B cell (primary cell): ENCODE data around the gene ATAD3C. TPM values are rescaled to one million over a fixed set of nuclear protein-coding genes. Genes with fewer than 3 reads are reported as not detected.
"Not testable (repeated sequence)": the region's sequence is repeated elsewhere in the genome, so short reads cannot be mapped to it uniquely, and the experiment has no call there.

Experiments
- ATAC-seq: fragments of 200-7000 bp; cut with Tn5 transposase; one replicate; pipeline ENCODE4 v1.10.0; 2021; ENCODE audit warnings: low read depth, mild to moderate bottlenecking, moderate number of reproducible peaks, moderate library complexity
- CTCF ChIA-PET: fragments of 350-600 bp; sonication (Branson Sonifier 250); formaldehyde crosslinking; loops from one replicate; lab custom pipeline; 2021; ENCODE audit warnings: antibody characterized with exemption, inconsistent platforms; lab: Charles Lee
- POLR2A ChIA-PET: fragments of 350-600 bp; sonication (Branson Sonifier 250); formaldehyde crosslinking; loops from one replicate; lab custom pipeline; 2021; ENCODE audit warnings: antibody characterized with exemption; lab: Charles Lee
- DNase-seq: peaks from one replicate; pipeline ENCODE4 v3.0.0; 2013
- H2AFZ ChIP-seq: 2 replicates; pipeline ENCODE4 v1.6.1; 2012; ENCODE audit warnings: mild to moderate bottlenecking, low read depth, low read length; ENCODE audit not compliant: insufficient read depth, poor library complexity, severe bottlenecking
- H3K27ac ChIP-seq, 2 donors: 1 replicate in 1 of 2; 2 replicates in 1 of 2; pipeline ENCODE4 v1.5.1; 2012 to 2013; ENCODE audit warnings: low read length in 2 of 2, mild to moderate bottlenecking in 2 of 2, moderate library complexity in 1 of 2
- H3K27me3 ChIP-seq, 4 experiments: fragments of 200-600 bp in 1 of 4; sonication (generic) in 1 of 4; replicated peaks in 1 of 4; 1 replicate in 2 of 4; 2 replicates in 2 of 4; pipeline versions ENCODE4 v1.6.1 to v1.7.0; 2013 to 2016; ENCODE audit warnings: low read length in 3 of 4, mild to moderate bottlenecking in 2 of 4, mixed read lengths in 1 of 4, moderate library complexity in 1 of 4; ENCODE audit not compliant: insufficient read depth in 4 of 4, control insufficient read depth in 3 of 4; ENCODE audit errors: control extremely low read depth in 1 of 4
- H3K36me3 ChIP-seq, 2 experiments: replicated peaks in 1 of 2; 1 replicate in 1 of 2; 2 replicates in 1 of 2; pipeline versions ENCODE4 v1.6.1 to v1.7.1; 2013; ENCODE audit warnings: low read length in 1 of 2; ENCODE audit not compliant: insufficient read depth in 2 of 2, control insufficient read depth in 1 of 2; ENCODE audit errors: control extremely low read depth in 1 of 2, extremely low read depth in 1 of 2
- H3K4me1 ChIP-seq, 2 donors: fragments of 200-600 bp in 1 of 2; sonication (generic) in 1 of 2; 1 replicate in 1 of 2; 2 replicates in 1 of 2; pipeline versions ENCODE4 v1.5.1 to v1.6.1; 2013 to 2017; ENCODE audit warnings: low read length in 2 of 2; ENCODE audit not compliant: control insufficient read depth in 2 of 2, insufficient read depth in 2 of 2
- H3K4me2 ChIP-seq: replicated peaks from 2 replicates; pipeline ENCODE3; 2012; ENCODE audit warnings: mild to moderate bottlenecking, low read depth, low read length; ENCODE audit not compliant: poor library complexity, severe bottlenecking
- H3K4me3 ChIP-seq, 5 experiments: fragments of 200-600 bp in 1 of 5; sonication (generic) in 1 of 5; 1 replicate in 3 of 5; 2 replicates in 2 of 5; pipeline versions ENCODE4 v1.5.1 to v1.7.0; 2011 to 2016; ENCODE audit warnings: low read length in 4 of 5, mild to moderate bottlenecking in 4 of 5, low read depth in 2 of 5, control low read depth in 1 of 5, moderate library complexity in 1 of 5; ENCODE audit not compliant: insufficient read depth in 1 of 5; ENCODE audit errors: control extremely low read depth in 1 of 5, extremely low read depth in 1 of 5
- H3K79me2 ChIP-seq: fragments of 200-600 bp; sonication (generic); one replicate; pipeline ENCODE4 v1.6.0; 2016; ENCODE audit warnings: low read length; ENCODE audit not compliant: control insufficient read depth, insufficient read depth
- H3K9ac ChIP-seq: fragments of 200-600 bp; sonication (generic); 2 replicates; pipeline ENCODE4 v1.6.1; 2017; ENCODE audit warnings: mild to moderate bottlenecking, low read length, moderate library complexity
- H3K9me3 ChIP-seq, 3 donors: one replicate each; pipeline versions ENCODE4 v1.6.1 to v1.7.1; 2013; ENCODE audit warnings: low read length in 2 of 3; ENCODE audit not compliant: control insufficient read depth in 2 of 3, insufficient read depth in 1 of 3; ENCODE audit errors: control extremely low read depth in 1 of 3
- H4K20me1 ChIP-seq: 2 replicates; pipeline ENCODE4 v1.6.0; 2012; ENCODE audit warnings: mild to moderate bottlenecking, low read length; ENCODE audit not compliant: insufficient read depth, control insufficient read depth, poor library complexity, severe bottlenecking
- H3K27ac Mint-ChIP-seq: one replicate; pipeline ENCODE4 v1.8.0; 2021; ENCODE audit warnings: mixed read lengths
- H3K27me3 Mint-ChIP-seq: one replicate; pipeline ENCODE4 v1.8.0; 2021; ENCODE audit warnings: mixed read lengths
- H3K4me1 Mint-ChIP-seq: one replicate; pipeline ENCODE4 v1.8.0; 2021; ENCODE audit warnings: mixed read lengths
- H3K4me3 Mint-ChIP-seq: one replicate; pipeline ENCODE4 v1.8.0; 2021; ENCODE audit warnings: mixed read lengths
- H3K9me3 Mint-ChIP-seq: one replicate; pipeline ENCODE4 v1.8.0; 2022; ENCODE audit warnings: mixed read lengths; ENCODE audit not compliant: insufficient read depth
- EZH2 ChIP-seq: IDR thresholded peaks from 2 replicates; pipeline ENCODE4 v1.6.1; 2012; ENCODE audit warnings: borderline replicate concordance, low read depth, mild to moderate bottlenecking, moderate library complexity, low read length; ENCODE audit not compliant: insufficient read depth, poor library complexity, severe bottlenecking
- WGBS: methylation state at CpG from one replicate; pipeline ENCODE4 v1.1.5; 2013; ENCODE audit warnings: missing lambda C conversion rate; ENCODE audit not compliant: insufficient coverage; 5-methylcytosine and 5-hydroxymethylcytosine counted together
- intact Hi-C: fragments of 100-400 bp; cut with micrococcal nuclease; formaldehyde crosslinking; loops from one replicate; pipeline ENCODE4 v1.10.0; 2022
- polyA plus RNA-seq: library from polyadenylated mRNA; depleted of rRNA; stranded (reverse); fragments of >200 nt; gene quantifications from 2 replicates; pipeline ENCODE4 v1.2.3, GENCODE V29; 2012
- total RNA-seq, 2 donors: library from RNA; stranded (reverse); fragments of 120-200 nt in 1 of 2; gene quantifications; 1 replicate in 1 of 2; 2 replicates in 1 of 2; pipeline versions ENCODE4 v1.2.3 to v1.2.4, GENCODE V29; 2013 to 2022
- TF ChIP-seq, protein P1 (sequence below): fragments of 200-600 bp; IDR thresholded peaks from one replicate; pipeline ENCODE4 v1.8.0; 2022; ENCODE audit warnings: antibody characterized with exemption, mild to moderate bottlenecking

The ATAD3C gene
- total and polyA plus RNA-seq, 2 donors (not counting 1 experiment from before 2014, with no cell fraction given): 0.20 to 1.1 TPM

DNA sequence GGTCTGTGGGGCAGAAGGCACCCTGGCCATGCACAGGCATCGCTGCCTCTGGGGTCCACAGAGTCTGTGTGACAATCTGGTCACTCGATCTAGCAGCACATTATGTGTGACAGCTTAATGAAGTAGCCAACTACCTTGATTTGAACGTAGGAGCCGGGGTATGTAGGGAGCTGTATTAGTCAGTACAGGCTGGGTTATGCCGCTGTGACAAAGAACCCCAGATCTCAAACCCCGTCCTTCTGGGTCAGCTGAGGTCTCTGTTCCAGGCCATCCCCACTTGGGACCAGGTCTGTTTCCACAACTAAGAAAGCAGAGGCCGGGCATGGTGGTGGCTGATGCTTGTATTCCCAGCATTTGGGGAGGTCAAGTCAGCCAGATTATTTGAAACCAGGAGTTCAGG, 13.8 kb downstream of the ATAD3C start:
- TF ChIP-seq, protein P1, sequence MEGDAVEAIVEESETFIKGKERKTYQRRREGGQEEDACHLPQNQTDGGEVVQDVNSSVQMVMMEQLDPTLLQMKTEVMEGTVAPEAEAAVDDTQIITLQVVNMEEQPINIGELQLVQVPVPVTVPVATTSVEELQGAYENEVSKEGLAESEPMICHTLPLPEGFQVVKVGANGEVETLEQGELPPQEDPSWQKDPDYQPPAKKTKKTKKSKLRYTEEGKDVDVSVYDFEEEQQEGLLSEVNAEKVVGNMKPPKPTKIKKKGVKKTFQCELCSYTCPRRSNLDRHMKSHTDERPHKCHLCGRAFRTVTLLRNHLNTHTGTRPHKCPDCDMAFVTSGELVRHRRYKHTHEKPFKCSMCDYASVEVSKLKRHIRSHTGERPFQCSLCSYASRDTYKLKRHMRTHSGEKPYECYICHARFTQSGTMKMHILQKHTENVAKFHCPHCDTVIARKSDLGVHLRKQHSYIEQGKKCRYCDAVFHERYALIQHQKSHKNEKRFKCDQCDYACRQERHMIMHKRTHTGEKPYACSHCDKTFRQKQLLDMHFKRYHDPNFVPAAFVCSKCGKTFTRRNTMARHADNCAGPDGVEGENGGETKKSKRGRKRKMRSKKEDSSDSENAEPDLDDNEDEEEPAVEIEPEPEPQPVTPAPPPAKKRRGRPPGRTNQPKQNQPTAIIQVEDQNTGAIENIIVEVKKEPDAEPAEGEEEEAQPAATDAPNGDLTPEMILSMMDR: no peak
- TF ChIP-seq EZH2: no peak
- H3K4me3 ChIP-seq: no peak overlapping the region
- H3K27ac Mint-ChIP-seq: no peak overlapping the region

GRCh38 chr1:1468196-1468985, 18.9 kb downstream of the ATAD3C start:
- H3K27ac Mint-ChIP-seq, H3K27ac ChIP-seq, H3K9me3 ChIP-seq, CTCF ChIA-PET, H3K4me2 ChIP-seq, H3K79me2 ChIP-seq, H3K4me3 ChIP-seq, POLR2A ChIA-PET, DNase-seq, intact Hi-C loops, H3K9ac ChIP-seq, H3K36me3 ChIP-seq, H3K27me3 Mint-ChIP-seq, ATAC-seq, H2AFZ ChIP-seq, H3K9me3 Mint-ChIP-seq, H4K20me1 ChIP-seq, H3K4me3 Mint-ChIP-seq, H3K27me3 ChIP-seq: not testable (repeated sequence)
- H3K4me1 Mint-ChIP-seq: peaks cover 22% of the 10 kb centered on the region
- peaks cover 13% of the 10 kb centered on the region in 2 donors for H3K4me1 ChIP-seq
- 72% methylated on average over 11 of the region's 44 CpGs for WGBS

More for the DNA sequence above, 13.8 kb downstream of the ATAD3C start:
- no peak overlapping the region for H3K4me3 Mint-ChIP-seq
- Histone ChIP-seq H3K27me3 (peaks cover 0 to 16% (median 0%) of the 10 kb centered on the region in 4 experiments), H2AFZ (no peak overlapping the region), H3K4me1 (peaks cover 0 to 12% of the 10 kb centered on the region in 2 donors), H4K20me1 (no peaks in the 10 kb centered on the region), H3K4me2 (no peak overlapping the region), H3K36me3 (no peaks in the 10 kb centered on the region), H3K9me3 (peaks cover 0 to 4% (median 0%) of the 10 kb centered on the region in 3 donors), H3K27ac (no peak overlapping the region), H3K79me2 (no peaks in the 10 kb centered on the region), H3K9ac (no peak overlapping the region)
- H3K27me3 Mint-ChIP-seq: no peaks in the 10 kb centered on the region
- POLR2A ChIA-PET: no interaction called here
- DNase-seq (no peak), ATAC-seq (no peak)
- no peaks in the 10 kb centered on the region for H3K9me3 Mint-ChIP-seq
- 90% methylated on average over 6 of the region's 7 CpGs for WGBS
- CTCF ChIA-PET: no interaction called here
- H3K4me1 Mint-ChIP-seq: peaks cover 2% of the 10 kb centered on the region
- intact Hi-C loops: no loop called here
